PC-9 (cell line): Measurements from ENCODE around the gene SPTA1.

Source experiments
- EZH2 ChIP-seq: fragments of 200-600 bp; sonication (generic); IDR thresholded peaks from 2 replicates; pipeline ENCODE4 v1.8.0; 2017; ENCODE audit warnings: antibody characterized with exemption, low read depth
- TF ChIP-seq, protein P1 (sequence below): fragments of 200-600 bp; sonication (generic); conservative IDR thresholded peaks from 2 replicates; pipeline ENCODE4 v1.6.1; 2017; ENCODE audit warnings: mixed run types, antibody characterized with exemption, mild to moderate bottlenecking, moderate library complexity

- TF ChIP-seq, protein P1, sequence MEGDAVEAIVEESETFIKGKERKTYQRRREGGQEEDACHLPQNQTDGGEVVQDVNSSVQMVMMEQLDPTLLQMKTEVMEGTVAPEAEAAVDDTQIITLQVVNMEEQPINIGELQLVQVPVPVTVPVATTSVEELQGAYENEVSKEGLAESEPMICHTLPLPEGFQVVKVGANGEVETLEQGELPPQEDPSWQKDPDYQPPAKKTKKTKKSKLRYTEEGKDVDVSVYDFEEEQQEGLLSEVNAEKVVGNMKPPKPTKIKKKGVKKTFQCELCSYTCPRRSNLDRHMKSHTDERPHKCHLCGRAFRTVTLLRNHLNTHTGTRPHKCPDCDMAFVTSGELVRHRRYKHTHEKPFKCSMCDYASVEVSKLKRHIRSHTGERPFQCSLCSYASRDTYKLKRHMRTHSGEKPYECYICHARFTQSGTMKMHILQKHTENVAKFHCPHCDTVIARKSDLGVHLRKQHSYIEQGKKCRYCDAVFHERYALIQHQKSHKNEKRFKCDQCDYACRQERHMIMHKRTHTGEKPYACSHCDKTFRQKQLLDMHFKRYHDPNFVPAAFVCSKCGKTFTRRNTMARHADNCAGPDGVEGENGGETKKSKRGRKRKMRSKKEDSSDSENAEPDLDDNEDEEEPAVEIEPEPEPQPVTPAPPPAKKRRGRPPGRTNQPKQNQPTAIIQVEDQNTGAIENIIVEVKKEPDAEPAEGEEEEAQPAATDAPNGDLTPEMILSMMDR: no peak
- TF ChIP-seq EZH2: no peak
Measured at GRCh38 chr1:158689875-158690274, 3.4 kb upstream of the SPTA1 start.
